Measurements from ENCODE around the gene TSC22D1.

- TF ChIP-seq SIN3A (IDR thresholded peaks at IDR 0.05; ENCODE audit: borderline replicate concordance, insufficient read depth, low read length) (no peak), POLR2AphosphoS5 (IDR thresholded peaks at IDR 0.05; ENCODE audit: low read depth, low read length) (no peak), TAF1 (IDR thresholded peaks at IDR 0.05; ENCODE audit: borderline replicate concordance, insufficient read depth, low read length) (no peak)
- TF ChIP-seq, protein P1, sequence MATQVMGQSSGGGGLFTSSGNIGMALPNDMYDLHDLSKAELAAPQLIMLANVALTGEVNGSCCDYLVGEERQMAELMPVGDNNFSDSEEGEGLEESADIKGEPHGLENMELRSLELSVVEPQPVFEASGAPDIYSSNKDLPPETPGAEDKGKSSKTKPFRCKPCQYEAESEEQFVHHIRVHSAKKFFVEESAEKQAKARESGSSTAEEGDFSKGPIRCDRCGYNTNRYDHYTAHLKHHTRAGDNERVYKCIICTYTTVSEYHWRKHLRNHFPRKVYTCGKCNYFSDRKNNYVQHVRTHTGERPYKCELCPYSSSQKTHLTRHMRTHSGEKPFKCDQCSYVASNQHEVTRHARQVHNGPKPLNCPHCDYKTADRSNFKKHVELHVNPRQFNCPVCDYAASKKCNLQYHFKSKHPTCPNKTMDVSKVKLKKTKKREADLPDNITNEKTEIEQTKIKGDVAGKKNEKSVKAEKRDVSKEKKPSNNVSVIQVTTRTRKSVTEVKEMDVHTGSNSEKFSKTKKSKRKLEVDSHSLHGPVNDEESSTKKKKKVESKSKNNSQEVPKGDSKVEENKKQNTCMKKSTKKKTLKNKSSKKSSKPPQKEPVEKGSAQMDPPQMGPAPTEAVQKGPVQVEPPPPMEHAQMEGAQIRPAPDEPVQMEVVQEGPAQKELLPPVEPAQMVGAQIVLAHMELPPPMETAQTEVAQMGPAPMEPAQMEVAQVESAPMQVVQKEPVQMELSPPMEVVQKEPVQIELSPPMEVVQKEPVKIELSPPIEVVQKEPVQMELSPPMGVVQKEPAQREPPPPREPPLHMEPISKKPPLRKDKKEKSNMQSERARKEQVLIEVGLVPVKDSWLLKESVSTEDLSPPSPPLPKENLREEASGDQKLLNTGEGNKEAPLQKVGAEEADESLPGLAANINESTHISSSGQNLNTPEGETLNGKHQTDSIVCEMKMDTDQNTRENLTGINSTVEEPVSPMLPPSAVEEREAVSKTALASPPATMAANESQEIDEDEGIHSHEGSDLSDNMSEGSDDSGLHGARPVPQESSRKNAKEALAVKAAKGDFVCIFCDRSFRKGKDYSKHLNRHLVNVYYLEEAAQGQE (IDR thresholded peaks at IDR 0.05; ENCODE audit: insufficient read depth in 1 of 2, low read depth in 2 of 2, low read length in 2 of 2): no peak
Observed at GRCh38 chr13:44565881-44566280, 10.2 kb downstream of the TSC22D1 start.

All from PFSK-1 (cell line).